Lung (tissue), 12 donors: ENCODE data around the gene EFNB3. TPM values are rescaled to one million over a fixed set of nuclear protein-coding genes. Genes with fewer than 3 reads are reported as not detected.

ENCODE experiments used
- ATAC-seq: fragments of 200-7000 bp; cut with Tn5 transposase; one replicate; pipeline ENCODE4 v1.9.1; 2020; ENCODE audit warnings: moderate number of reproducible peaks; ENCODE audit not compliant: insufficient read depth, low FRiP score
- DNase-seq, 3 donors: peaks; one replicate each; pipeline ENCODE4 v3.0.0-alpha.2; 2013 to 2017
- H3K27ac ChIP-seq, 2 donors: one replicate each; pipeline ENCODE4 v1.5.1; 2013; ENCODE audit warnings: mild to moderate bottlenecking in 2 of 2, moderate library complexity in 2 of 2, control low read depth in 1 of 2, inconsistent platforms in 1 of 2, low read depth in 1 of 2, low read length in 1 of 2
- H3K27me3 ChIP-seq, 3 donors: one replicate each; pipeline ENCODE4 v1.5.1; 2013; ENCODE audit warnings: low read length in 2 of 3; ENCODE audit not compliant: control insufficient read depth in 3 of 3, insufficient read depth in 3 of 3
- H3K36me3 ChIP-seq, 4 donors: one replicate each; pipeline ENCODE4 v1.5.1; 2013; ENCODE audit warnings: low read length in 4 of 4, mild to moderate bottlenecking in 1 of 4, moderate library complexity in 1 of 4; ENCODE audit not compliant: control insufficient read depth in 4 of 4, insufficient read depth in 4 of 4
- H3K4me1 ChIP-seq, 5 donors: one replicate each; pipeline ENCODE4 v1.5.1; 2013; ENCODE audit warnings: low read length in 5 of 5, mild to moderate bottlenecking in 2 of 5, moderate library complexity in 1 of 5; ENCODE audit not compliant: control insufficient read depth in 5 of 5, insufficient read depth in 5 of 5
- H3K4me3 ChIP-seq: one replicate; pipeline ENCODE4 v1.5.1; 2013; ENCODE audit warnings: mild to moderate bottlenecking, control low read depth, moderate library complexity
- H3K9ac ChIP-seq, 2 donors: one replicate each; pipeline ENCODE4 v1.5.1; 2013; ENCODE audit warnings: low read length in 2 of 2, control low read depth in 1 of 2; ENCODE audit not compliant: insufficient read depth in 1 of 2
- H3K9me3 ChIP-seq, 4 donors: one replicate each; pipeline ENCODE4 v1.5.1; 2013; ENCODE audit warnings: low read length in 3 of 4, mild to moderate bottlenecking in 1 of 4, moderate library complexity in 1 of 4; ENCODE audit not compliant: control insufficient read depth in 4 of 4, insufficient read depth in 3 of 4
- WGBS, 2 donors: extraction: QIAGEN DNeasy Blood & Tissue Kit; methylation state at CpG; one replicate each; pipeline ENCODE4 v1.1.7; 2013; 5-methylcytosine and 5-hydroxymethylcytosine counted together
- polyA plus RNA-seq, 2 donors: library from polyadenylated mRNA; stranded (reverse); fragments of 200-250 nt; gene quantifications; one replicate each; pipeline ENCODE4 v1.2.1, GENCODE V29; 2013
- total RNA-seq, 2 donors: library from RNA; depleted of rRNA in 1 of 2; stranded (reverse); fragments of >200 nt in 1 of 2; gene quantifications; one replicate each; pipeline ENCODE4 v1.2.1, GENCODE V29; 2014 to 2021
- TF ChIP-seq, protein P1 (sequence below): IDR thresholded peaks from 2 replicates; pipeline ENCODE4 v1.5.1; 2012; ENCODE audit warnings: mild to moderate bottlenecking; ENCODE audit errors: control extremely low read depth, extremely low read depth
- donor health status: control.
- donor health status: control.
- donor health status: Bipolar disorder and iron deficiency.
- donor health status: healthy.
- donor health status: DM: yes; HTN: yes; CAD: no.

EFNB3 gene
- total and polyA plus RNA-seq, 4 donors, result 0.87 to 4.9 (median 2.5) TPM

DNA sequence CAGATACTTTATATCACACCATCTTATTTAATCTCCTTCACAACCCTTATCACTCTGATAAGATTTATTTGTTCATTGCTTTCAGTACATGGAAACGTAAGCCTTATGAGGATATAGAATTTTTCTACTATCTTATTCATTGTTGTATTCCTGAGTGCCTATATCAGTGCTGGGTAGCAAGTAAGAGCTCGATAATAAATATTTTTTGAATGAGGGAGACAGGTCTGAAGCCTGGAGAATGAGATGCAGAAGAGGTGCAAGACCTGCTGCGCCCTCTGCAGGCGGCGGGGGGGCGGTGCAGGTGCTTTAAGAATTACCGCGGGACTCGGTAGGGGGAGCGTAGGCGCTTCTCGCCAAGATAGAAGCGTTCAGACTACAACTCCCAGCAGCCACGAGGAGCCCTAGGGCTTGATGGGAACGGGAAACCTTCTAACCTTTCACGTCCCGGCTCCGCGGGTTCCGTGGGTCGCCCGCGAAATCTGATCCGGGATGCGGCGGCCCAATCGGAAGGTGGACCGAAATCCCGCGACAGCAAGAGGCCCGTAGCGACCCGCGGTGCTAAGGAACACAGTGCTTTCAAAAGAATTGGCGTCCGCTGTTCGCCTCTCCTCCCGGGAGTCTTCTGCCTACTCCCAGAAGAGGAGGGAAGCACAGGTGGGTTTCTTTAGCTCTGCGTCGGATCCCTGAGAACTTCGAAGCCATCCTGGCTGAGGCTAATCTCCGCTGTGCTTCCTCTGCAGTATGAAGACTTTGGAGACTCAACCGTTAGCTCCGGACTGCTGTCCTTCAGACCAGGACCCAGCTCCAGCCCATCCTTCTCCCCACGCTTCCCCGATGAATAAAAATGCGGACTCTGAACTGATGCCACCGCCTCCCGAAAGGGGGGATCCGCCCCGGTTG is 16.8 kb upstream of the EFNB3 start, which contains the start of gene WRAP53:
TSS of gene WRAP53 (plus strand) at position 570 of the 900 bp plus-strand sequence. CDS start at position 742, 172 bp downstream.
- Histone ChIP-seq H3K27ac (peak within 1 kb of the TSS; percentile 86 to 99), H3K4me1 (peaks cover 7 to 30% (median 8%) of the 10 kb centered on the region in 5 donors), H3K27me3 (no peaks in the 10 kb centered on the region), H3K9ac (peak within 1 kb of the TSS; percentile 89 to 100), H3K36me3 (peaks cover 0 to 9% (median 2%) of the 10 kb centered on the region in 4 donors), H3K9me3 (no peaks in the 10 kb centered on the region), H3K4me3 (peak within 1 kb of the TSS; percentile 87)
- TF ChIP-seq, protein P1, sequence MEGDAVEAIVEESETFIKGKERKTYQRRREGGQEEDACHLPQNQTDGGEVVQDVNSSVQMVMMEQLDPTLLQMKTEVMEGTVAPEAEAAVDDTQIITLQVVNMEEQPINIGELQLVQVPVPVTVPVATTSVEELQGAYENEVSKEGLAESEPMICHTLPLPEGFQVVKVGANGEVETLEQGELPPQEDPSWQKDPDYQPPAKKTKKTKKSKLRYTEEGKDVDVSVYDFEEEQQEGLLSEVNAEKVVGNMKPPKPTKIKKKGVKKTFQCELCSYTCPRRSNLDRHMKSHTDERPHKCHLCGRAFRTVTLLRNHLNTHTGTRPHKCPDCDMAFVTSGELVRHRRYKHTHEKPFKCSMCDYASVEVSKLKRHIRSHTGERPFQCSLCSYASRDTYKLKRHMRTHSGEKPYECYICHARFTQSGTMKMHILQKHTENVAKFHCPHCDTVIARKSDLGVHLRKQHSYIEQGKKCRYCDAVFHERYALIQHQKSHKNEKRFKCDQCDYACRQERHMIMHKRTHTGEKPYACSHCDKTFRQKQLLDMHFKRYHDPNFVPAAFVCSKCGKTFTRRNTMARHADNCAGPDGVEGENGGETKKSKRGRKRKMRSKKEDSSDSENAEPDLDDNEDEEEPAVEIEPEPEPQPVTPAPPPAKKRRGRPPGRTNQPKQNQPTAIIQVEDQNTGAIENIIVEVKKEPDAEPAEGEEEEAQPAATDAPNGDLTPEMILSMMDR, result peak; percentile 99
- WGBS, 2 donors, result 0% methylated on average over 51 of the region's 51 CpGs
- ATAC-seq (peak; percentile 88), DNase-seq (peak; percentile 99)

DNA sequence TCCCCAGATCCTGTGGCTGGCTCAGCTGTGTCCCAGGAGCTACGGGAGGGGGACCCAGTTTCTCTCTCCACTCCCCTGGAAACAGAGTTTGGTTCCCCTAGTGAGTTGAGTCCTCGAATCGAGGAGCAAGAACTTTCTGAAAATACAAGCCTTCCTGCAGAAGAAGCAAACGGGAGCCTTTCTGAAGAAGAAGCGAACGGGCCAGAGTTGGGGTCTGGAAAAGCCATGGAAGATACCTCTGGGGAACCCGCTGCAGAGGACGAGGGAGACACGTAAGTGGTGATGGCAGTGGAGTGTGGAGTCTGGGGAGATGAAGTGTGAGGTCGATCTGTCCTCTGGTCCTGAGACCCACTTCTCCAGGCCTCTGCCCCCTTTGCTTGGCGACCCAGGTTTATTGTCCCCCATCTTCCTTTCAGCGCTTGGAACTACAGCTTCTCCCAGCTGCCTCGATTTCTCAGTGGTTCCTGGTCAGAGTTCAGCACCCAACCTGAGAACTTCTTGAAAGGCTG is 16.1 kb upstream of the EFNB3 start:
- TF ChIP-seq, protein P1, result no peak
- no peak for ATAC-seq

DNA sequence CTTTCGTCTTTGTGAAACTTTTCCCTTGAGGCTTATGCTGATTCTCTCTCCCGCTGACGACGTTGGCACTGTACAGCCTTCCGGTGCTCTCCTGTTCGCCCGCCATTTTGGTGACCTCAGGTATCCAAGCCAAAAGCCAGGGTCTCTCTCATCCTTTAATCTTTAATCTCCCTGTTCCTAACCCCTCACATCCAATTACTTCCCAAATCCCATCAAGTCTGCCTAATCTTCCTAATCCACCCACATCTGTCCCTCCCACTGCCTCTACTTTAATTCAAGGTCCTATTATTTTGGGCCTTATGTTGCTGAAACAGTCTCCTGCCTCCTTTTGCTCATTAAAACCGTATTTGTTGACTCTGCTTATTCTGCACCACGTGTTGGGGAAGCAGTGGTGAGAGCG is 9.4 kb upstream of the EFNB3 start:
- ATAC-seq, result no peak
- WGBS, 2 donors, result 98% methylated on average over 10 of the region's 10 CpGs

More for the DNA sequence above, 16.1 kb upstream of the EFNB3 start:
- peaks cover 0 to 12% (median 3%) of the 10 kb centered on the region in 4 donors for H3K36me3 ChIP-seq
- peaks cover 7 to 30% (median 8%) of the 10 kb centered on the region in 5 donors for H3K4me1 ChIP-seq
- 17 to 25% methylated on average over 13 of the region's 13 CpGs for WGBS, 2 donors
- no peaks in the 10 kb centered on the region for H3K27me3 ChIP-seq
- H3K27ac ChIP-seq, result peak overlapping the region; percentile 18 to 27
- H3K9ac ChIP-seq, result peak overlapping the region; percentile 73 to 87
- DNase-seq, result no peak
- H3K4me3 ChIP-seq, result peak overlapping the region; percentile 48
- no peaks in the 10 kb centered on the region for H3K9me3 ChIP-seq

More for the DNA sequence above, 9.4 kb upstream of the EFNB3 start:
- Histone ChIP-seq H3K9ac (no peak overlapping the region), H3K27ac (no peak overlapping the region), H3K36me3 (peaks cover 0 to 8% (median 5%) of the 10 kb centered on the region in 4 donors), H3K4me3 (no peak overlapping the region), H3K27me3 (no peaks in the 10 kb centered on the region), H3K9me3 (no peaks in the 10 kb centered on the region), H3K4me1 (no peaks in the 10 kb centered on the region)
- TF ChIP-seq, protein P1, result no peak
- DNase-seq, result no peak
